SK-N-SH treated with all-trans-retinoic acid at 6 μM for 48 hours (cell line): ENCODE data around the gene GLOD4.
"Not testable (repeated sequence)": the region's sequence is repeated elsewhere in the genome, so short reads cannot be mapped to it uniquely, and the experiment has no call there.

Experiments
- ATAC-seq: fragments of 200-7000 bp; cut with Tn5 transposase; 3 replicates; pipeline ENCODE4 v1.9.1; 2020; ENCODE audit warnings: mild to moderate bottlenecking, moderate library complexity
- ARNTL ChIP-seq: fragments of 450-650 bp; formaldehyde crosslinking; IDR thresholded peaks from 2 replicates; pipeline ENCODE4 v1.5.0; 2020; ENCODE audit warnings: low read depth, mild to moderate bottlenecking, moderate library complexity, borderline replicate concordance
- BACH2 ChIP-seq: fragments of 250-450 bp; sonication (Bioruptor Pico); IDR thresholded peaks from 2 replicates; pipeline ENCODE4 v1.9.0; 2021; ENCODE audit warnings: mild to moderate bottlenecking, borderline replicate concordance
- GLIS3 ChIP-seq: fragments of 250-450 bp; sonication (Bioruptor Pico); IDR thresholded peaks from 2 replicates; pipeline ENCODE4 v1.5.0; 2020; ENCODE audit warnings: mild to moderate bottlenecking, moderate library complexity
- ISL1 ChIP-seq: fragments of 250-450 bp; sonication (Bioruptor Pico); IDR thresholded peaks from 2 replicates; pipeline ENCODE4 v2.1.2; 2022; ENCODE audit warnings: mild to moderate bottlenecking, moderate library complexity
- OSR1 ChIP-seq: fragments of 250-450 bp; sonication (Bioruptor Pico); IDR thresholded peaks from 2 replicates; pipeline ENCODE4 v1.8.0; 2022; ENCODE audit warnings: moderate library complexity, mild to moderate bottlenecking, inconsistent platforms
- PPARA ChIP-seq: fragments of 250-450 bp; sonication (Bioruptor Pico); IDR thresholded peaks from 2 replicates; pipeline ENCODE4 v1.5.0; 2020; ENCODE audit warnings: mild to moderate bottlenecking, borderline replicate concordance
- SNAI2 ChIP-seq: fragments of 250-450 bp; sonication (Bioruptor Pico); IDR thresholded peaks from 2 replicates; pipeline ENCODE4 v1.5.0; 2020; ENCODE audit warnings: mild to moderate bottlenecking, moderate library complexity
- TCF4 ChIP-seq: fragments of 250-450 bp; sonication (Bioruptor Pico); IDR thresholded peaks from 2 replicates; pipeline ENCODE4 v1.8.0; 2021; ENCODE audit warnings: mild to moderate bottlenecking, moderate library complexity, borderline replicate concordance
- TOX ChIP-seq: fragments of 250-450 bp; sonication (Bioruptor Pico); IDR thresholded peaks from 2 replicates; pipeline ENCODE4 v1.8.0; 2021; ENCODE audit warnings: mild to moderate bottlenecking, moderate library complexity, borderline replicate concordance
- ZC3H10 ChIP-seq: fragments of 250-450 bp; sonication (Bioruptor Pico); IDR thresholded peaks from 2 replicates; pipeline ENCODE4 v1.5.1; 2021; ENCODE audit warnings: mild to moderate bottlenecking, moderate library complexity
- ZFP3 ChIP-seq: fragments of 250-450 bp; sonication (Bioruptor Pico); IDR thresholded peaks from 2 replicates; pipeline ENCODE4 v1.5.0; 2020; ENCODE audit warnings: mild to moderate bottlenecking, moderate library complexity
- ZFP30 ChIP-seq: fragments of 450-650 bp; formaldehyde crosslinking; IDR thresholded peaks from 2 replicates; pipeline ENCODE4 v1.5.0; 2022; ENCODE audit warnings: mild to moderate bottlenecking, moderate library complexity
- TF ChIP-seq, protein P1 (sequence below): fragments of 250-450 bp; sonication (Bioruptor Pico); IDR thresholded peaks from 2 replicates; pipeline ENCODE4 v1.5.1; 2021; ENCODE audit warnings: mild to moderate bottlenecking, moderate library complexity
- TF ChIP-seq, protein P2 (sequence below): fragments of 250-450 bp; sonication (Bioruptor Pico); IDR thresholded peaks from 2 replicates; pipeline ENCODE4 v1.5.1; 2020; ENCODE audit warnings: low read depth, mild to moderate bottlenecking, moderate library complexity
- TF ChIP-seq, protein P3 (sequence below): fragments of 250-450 bp; sonication (Bioruptor Pico); IDR thresholded peaks from 2 replicates; pipeline ENCODE4 v1.8.0; 2021; ENCODE audit warnings: low read depth, mild to moderate bottlenecking, moderate library complexity, borderline replicate concordance
- TF ChIP-seq, protein P4 (sequence below): fragments of 250-450 bp; sonication (Bioruptor Pico); IDR thresholded peaks from 2 replicates; pipeline ENCODE4 v1.8.0; 2020; ENCODE audit warnings: mild to moderate bottlenecking, moderate library complexity, borderline replicate concordance
- TF ChIP-seq, protein P5 (sequence below): fragments of 250-450 bp; sonication (Bioruptor Pico); IDR thresholded peaks from 2 replicates; pipeline ENCODE4 v1.5.0; 2020; ENCODE audit warnings: mild to moderate bottlenecking, moderate library complexity

GLOD4 gene

DNA sequence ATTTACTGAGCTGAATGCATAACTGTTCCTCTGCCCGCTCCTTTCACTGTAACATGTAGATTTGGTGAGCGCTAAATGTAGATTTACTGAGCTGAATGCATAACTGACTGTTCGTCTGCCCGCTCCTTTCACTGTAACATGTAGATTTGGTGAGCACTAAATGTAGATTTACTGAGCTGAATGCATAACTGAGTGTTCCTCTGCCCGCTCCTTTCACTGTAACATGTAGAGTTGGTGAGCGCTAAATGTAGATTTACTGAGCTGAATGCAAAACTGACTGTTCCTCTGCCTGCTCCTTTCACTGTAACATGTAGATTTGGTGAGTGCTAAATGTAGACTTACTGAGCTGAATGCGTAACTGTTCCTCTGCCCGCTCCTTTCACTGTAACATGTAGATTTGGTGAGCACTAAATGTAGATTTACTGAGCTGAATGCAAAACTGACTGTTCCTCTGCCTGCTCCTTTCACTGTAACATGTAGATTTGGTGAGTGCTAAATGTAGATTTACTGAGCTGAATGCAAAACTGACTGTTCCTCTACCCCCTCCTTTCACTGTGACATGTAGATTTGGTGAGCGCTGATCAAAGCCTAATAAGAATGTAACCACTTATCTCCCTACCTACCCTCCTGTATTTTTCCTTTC, 26.6 kb downstream of the GLOD4 start:
- not testable (repeated sequence) for ATAC-seq

DNA sequence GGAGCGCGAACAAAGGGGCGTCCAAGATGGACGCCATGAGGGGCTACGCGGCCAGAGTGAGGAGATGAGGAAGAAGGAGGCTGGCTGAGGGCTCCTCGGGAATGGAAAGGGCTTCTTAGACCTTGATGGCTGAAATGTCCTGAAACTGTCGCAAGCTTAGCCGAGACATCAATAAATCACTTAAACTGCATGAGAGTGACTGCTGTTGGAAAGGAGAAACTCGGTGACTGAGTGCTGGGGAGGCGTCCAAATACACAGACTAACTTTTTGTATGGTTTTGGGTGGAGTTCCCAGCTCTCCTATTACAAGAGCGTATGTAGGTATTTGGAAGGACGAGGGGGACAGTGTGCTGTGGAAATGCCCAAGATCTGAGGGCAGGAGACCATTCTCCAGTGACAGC, 28.7 kb downstream of the GLOD4 start:
- ATAC-seq, result no peak
- TF ChIP-seq TCF4 (no peak), PPARA (CRISPR knock-in tag) (no peak), TOX (CRISPR knock-in tag) (no peak)
- TF ChIP-seq, protein P1, sequence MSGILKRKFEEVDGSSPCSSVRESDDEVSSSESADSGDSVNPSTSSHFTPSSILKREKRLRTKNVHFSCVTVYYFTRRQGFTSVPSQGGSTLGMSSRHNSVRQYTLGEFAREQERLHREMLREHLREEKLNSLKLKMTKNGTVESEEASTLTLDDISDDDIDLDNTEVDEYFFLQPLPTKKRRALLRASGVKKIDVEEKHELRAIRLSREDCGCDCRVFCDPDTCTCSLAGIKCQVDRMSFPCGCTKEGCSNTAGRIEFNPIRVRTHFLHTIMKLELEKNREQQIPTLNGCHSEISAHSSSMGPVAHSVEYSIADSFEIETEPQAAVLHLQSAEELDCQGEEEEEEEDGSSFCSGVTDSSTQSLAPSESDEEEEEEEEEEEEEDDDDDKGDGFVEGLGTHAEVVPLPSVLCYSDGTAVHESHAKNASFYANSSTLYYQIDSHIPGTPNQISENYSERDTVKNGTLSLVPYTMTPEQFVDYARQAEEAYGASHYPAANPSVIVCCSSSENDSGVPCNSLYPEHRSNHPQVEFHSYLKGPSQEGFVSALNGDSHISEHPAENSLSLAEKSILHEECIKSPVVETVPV (CRISPR knock-in tag), result no peak
- TF ChIP-seq, protein P2, sequence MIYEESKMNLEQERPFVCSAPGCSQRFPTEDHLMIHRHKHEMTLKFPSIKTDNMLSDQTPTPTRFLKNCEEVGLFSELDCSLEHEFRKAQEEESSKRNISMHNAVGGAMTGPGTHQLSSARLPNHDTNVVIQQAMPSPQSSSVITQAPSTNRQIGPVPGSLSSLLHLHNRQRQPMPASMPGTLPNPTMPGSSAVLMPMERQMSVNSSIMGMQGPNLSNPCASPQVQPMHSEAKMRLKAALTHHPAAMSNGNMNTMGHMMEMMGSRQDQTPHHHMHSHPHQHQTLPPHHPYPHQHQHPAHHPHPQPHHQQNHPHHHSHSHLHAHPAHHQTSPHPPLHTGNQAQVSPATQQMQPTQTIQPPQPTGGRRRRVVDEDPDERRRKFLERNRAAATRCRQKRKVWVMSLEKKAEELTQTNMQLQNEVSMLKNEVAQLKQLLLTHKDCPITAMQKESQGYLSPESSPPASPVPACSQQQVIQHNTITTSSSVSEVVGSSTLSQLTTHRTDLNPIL (CRISPR knock-in tag), result no peak
- TF ChIP-seq, protein P3, sequence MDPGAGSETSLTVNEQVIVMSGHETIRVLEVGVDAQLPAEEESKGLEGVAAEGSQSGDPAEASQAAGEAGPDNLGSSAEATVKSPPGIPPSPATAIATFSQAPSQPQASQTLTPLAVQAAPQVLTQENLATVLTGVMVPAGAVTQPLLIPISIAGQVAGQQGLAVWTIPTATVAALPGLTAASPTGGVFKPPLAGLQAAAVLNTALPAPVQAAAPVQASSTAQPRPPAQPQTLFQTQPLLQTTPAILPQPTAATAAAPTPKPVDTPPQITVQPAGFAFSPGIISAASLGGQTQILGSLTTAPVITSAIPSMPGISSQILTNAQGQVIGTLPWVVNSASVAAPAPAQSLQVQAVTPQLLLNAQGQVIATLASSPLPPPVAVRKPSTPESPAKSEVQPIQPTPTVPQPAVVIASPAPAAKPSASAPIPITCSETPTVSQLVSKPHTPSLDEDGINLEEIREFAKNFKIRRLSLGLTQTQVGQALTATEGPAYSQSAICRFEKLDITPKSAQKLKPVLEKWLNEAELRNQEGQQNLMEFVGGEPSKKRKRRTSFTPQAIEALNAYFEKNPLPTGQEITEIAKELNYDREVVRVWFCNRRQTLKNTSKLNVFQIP, result no peak
- TF ChIP-seq, protein P4, sequence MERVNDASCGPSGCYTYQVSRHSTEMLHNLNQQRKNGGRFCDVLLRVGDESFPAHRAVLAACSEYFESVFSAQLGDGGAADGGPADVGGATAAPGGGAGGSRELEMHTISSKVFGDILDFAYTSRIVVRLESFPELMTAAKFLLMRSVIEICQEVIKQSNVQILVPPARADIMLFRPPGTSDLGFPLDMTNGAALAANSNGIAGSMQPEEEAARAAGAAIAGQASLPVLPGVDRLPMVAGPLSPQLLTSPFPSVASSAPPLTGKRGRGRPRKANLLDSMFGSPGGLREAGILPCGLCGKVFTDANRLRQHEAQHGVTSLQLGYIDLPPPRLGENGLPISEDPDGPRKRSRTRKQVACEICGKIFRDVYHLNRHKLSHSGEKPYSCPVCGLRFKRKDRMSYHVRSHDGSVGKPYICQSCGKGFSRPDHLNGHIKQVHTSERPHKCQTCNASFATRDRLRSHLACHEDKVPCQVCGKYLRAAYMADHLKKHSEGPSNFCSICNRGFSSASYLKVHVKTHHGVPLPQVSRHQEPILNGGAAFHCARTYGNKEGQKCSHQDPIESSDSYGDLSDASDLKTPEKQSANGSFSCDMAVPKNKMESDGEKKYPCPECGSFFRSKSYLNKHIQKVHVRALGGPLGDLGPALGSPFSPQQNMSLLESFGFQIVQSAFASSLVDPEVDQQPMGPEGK, result no peak

DNA sequence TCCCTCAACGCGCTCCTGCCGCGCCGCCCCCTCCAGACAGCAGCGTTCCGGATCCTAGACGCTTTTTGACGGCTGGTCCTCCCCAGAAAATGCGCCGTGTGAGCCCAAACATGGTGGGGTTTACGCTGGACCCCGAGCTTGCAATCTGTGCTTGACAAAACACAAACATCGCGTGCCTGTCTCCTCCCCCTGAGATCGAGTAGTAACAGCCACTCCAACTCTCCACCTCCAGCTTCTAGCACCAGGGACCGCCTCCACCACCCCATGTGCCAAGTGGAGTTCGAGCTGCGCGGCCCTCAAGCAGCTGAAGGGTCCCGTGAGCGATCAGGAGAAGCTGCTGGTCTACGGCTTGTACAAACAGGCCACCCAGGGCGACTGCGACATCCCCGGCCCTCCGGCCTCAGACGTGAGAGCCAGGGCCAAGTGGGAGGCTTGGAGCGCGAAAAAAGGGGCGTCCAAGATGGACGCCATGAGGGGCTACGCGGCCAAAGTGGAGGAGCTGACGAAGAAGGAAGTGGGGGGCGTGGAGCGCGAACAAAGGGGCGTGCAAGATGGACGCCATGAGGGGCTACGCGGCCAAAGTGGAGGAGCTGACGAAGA, 29.4 kb downstream of the GLOD4 start:
- TF ChIP-seq, protein P3, result no peak
- TF ChIP-seq, protein P1 (CRISPR knock-in tag), result no peak
- TF ChIP-seq, protein P2 (CRISPR knock-in tag), result no peak
- no peak for TF ChIP-seq ZFP3
- TF ChIP-seq ZFP30, result no peak
- TF ChIP-seq SNAI2, result no peak
- TF ChIP-seq ISL1 (CRISPR knock-in tag), result no peak
- TF ChIP-seq ZC3H10 (CRISPR knock-in tag), result no peak
- TF ChIP-seq, protein P4, result no peak
- TF ChIP-seq ARNTL (CRISPR knock-in tag), result no peak
- no peak for TF ChIP-seq OSR1 (CRISPR knock-in tag)
- TF ChIP-seq GLIS3, result no peak
- TF ChIP-seq, protein P5, sequence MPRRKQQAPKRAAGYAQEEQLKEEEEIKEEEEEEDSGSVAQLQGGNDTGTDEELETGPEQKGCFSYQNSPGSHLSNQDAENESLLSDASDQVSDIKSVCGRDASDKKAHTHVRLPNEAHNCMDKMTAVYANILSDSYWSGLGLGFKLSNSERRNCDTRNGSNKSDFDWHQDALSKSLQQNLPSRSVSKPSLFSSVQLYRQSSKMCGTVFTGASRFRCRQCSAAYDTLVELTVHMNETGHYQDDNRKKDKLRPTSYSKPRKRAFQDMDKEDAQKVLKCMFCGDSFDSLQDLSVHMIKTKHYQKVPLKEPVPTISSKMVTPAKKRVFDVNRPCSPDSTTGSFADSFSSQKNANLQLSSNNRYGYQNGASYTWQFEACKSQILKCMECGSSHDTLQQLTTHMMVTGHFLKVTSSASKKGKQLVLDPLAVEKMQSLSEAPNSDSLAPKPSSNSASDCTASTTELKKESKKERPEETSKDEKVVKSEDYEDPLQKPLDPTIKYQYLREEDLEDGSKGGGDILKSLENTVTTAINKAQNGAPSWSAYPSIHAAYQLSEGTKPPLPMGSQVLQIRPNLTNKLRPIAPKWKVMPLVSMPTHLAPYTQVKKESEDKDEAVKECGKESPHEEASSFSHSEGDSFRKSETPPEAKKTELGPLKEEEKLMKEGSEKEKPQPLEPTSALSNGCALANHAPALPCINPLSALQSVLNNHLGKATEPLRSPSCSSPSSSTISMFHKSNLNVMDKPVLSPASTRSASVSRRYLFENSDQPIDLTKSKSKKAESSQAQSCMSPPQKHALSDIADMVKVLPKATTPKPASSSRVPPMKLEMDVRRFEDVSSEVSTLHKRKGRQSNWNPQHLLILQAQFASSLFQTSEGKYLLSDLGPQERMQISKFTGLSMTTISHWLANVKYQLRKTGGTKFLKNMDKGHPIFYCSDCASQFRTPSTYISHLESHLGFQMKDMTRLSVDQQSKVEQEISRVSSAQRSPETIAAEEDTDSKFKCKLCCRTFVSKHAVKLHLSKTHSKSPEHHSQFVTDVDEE (CRISPR knock-in tag), result no peak
- no peak for TF ChIP-seq BACH2 (CRISPR knock-in tag)
- ATAC-seq, result peak; percentile 2
